ENCODE measurements around the gene WDR73. TPM values are rescaled to one million over a fixed set of nuclear protein-coding genes. Genes with fewer than 3 reads are reported as not detected.
A peak's percentile ranks its signal among the peaks of the same experiment; 100 is the strongest.

The WDR73 gene
- total RNA-seq, 2 donors from 2014 or later: 18.0 to 18.7 TPM

DNA sequence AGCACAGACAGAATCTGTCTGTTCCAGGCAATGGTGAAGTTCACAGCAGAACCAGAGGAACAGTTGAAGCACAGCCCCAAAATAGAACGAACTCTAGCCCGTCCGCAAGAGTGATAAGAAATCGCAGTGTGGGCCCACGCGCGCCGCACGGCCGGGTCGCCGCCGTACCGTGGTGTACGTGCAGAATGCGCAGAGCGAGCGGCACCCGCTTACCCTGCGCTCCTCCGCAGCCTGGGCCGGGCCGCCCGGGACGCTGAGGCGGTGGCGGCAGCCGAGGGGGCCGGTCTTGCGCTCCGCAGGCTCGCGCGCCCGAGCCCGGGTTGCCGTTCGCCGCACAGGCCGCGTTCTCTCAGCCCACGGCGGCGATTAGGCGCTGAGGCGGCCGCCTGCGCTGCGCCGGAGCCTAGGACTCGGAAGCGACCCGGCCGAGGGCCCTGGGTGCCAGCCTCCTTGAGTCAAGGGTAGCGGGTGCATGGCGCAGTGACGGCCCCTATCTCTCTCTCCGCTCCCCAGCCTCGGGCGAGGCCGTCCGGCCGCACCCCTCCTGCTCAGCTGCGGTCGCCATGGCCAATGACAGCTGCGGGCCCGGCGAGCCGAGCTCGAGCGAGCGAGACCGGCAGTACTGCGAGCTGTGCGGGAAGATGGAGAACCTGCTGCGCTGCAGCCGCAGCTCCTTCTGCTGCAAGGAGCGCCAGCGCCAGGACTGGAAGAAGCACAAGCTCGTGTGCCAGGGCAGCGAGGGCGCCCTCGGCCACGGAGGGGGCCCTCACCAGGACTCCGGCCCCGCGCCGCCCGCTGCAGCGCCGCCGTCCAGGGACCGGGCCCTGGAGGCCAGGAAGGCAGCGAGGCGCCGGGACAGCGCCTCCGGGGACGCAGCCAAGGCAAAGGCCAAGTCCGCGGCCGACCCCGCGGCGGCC, 20.5 kb downstream of the WDR73 start:
- intact Hi-C loops (cut with DNase I): no loop called here
- peak; percentile 91 for DNase-seq (ENCODE audit: low spot score)

DNA sequence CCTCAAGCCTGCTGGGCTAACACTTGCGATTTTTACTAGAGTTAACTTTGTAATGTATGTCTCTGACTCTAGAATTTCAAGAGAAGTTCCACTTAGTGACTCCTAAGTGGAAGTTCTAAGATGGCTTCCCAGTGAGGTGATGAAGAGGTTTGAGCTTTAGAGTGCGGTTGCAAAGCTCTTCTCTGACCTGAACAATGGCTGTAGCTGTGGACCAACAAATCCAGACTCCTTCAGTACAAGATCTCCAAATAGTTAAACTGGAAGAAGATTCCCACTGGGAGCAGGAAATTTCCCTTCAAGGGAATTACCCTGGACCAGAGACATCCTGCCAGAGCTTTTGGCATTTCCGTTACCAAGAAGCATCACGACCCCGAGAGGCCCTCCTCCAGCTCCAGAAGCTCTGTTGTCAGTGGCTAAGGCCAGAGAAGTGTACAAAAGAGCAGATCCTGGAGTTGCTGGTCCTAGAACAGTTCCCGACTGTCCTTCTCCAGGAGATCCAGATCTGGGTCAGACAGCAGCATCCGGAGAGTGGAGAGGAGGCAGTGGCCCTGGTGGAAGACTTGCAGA, 22.3 kb downstream of the WDR73 start:
- intact Hi-C loops (cut with DNase I): no loop called here
- peak; percentile 5 for DNase-seq (ENCODE audit: low spot score)

DNA sequence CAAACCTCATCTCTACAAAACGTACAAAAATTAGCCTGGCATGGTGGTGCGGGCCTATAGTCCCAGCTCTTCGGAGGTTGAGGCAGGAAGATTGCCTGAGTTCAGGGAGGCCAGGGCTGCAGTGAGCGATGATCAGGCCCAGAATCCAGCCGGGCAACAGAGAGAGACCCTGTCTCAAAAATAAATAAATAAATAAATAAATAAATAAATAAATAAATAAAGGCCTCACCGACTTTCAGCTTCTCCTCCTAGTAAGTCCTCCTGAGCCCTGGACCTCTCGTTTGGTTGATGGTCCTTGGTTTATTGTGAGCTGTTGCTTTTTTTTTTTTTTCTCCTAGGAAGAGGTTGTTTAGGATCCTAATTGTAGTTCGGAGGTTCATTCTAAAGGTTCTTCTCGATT, 25.1 kb downstream of the WDR73 start:
- peak; percentile 31 for DNase-seq (ENCODE audit: low spot score)
- intact Hi-C loops (cut with DNase I): no loop called here

DNA sequence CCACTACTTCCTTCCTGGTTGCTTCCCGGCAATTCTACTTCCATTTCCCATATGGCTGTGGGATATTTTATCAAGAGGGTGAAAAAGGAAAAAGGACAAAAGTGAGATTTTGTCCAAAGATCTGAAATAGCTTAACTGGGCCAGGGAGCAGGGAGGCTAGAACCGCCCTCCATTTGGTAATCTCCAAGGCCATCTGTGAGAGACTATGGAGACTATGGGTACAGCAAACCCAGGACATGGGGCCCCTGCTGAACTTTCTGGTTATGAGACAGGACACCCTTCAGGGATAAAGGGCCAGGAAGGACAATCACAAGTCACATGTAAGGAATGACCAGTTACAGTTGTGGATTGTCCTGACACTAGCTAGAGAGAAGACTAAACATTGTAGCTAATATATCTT, 29.0 kb downstream of the WDR73 start:
- intact Hi-C loops (cut with DNase I): no loop called here
- DNase-seq (ENCODE audit: low spot score): no peak

DNA sequence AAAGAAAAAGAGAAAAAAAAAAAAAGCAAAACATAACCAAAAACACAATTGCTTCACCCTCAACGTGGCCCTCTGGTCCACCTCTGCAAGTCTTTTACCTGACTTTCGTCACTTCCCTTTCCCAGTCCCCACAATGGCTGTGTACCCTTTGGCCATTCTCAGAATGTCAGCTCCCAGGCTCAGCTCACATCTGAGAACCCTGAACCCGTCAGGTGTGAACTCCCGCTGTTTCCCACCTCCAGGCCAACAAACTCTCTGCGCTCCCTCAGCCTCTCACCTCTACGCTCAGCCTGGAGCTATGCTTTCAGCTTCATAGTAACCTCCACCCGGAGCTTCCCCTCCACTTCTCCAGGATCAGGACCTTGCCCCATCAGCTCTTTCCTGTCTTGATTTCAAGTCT, 29.7 kb downstream of the WDR73 start:
- intact Hi-C loops (cut with DNase I): no loop called here

DNA sequence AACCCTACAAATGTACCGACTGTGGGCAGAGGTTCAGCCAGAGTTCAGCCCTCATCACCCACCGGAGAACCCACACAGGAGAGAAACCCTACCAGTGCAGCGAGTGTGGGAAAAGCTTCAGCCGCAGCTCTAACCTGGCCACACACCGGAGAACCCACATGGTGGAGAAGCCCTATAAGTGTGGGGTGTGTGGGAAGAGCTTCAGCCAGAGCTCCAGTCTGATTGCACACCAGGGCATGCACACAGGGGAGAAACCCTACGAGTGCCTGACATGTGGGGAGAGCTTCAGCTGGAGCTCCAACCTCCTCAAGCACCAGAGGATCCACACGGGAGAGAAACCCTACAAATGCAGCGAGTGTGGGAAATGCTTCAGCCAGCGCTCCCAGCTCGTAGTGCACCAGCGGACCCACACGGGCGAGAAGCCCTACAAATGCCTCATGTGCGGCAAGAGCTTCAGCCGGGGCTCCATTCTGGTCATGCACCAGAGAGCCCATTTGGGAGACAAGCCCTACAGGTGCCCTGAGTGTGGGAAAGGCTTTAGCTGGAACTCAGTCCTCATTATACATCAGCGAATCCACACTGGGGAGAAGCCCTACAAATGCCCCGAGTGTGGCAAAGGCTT, 32.6 kb downstream of the WDR73 start:
- peak; percentile 47 for DNase-seq (ENCODE audit: low spot score)

More for the DNA sequence above, 29.7 kb downstream of the WDR73 start:
- peak; percentile 37 for DNase-seq (ENCODE audit: low spot score)

DNA sequence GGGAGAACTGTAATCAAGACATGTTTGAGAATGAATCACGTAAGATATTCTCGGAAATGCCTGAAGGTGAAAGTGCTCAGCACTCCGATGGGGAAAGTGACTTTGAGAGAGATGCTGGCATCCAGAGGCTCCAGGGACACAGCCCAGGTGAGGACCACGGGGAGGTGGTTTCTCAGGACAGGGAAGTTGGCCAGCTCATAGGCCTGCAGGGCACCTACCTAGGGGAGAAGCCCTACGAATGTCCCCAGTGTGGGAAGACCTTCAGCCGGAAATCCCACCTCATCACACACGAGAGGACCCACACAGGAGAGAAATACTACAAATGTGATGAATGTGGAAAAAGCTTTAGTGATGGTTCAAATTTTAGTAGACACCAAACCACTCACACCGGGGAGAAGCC, 33.5 kb downstream of the WDR73 start:
- DNase-seq (ENCODE audit: low spot score): peak; percentile 18
- intact Hi-C loops (cut with DNase I): no loop called here

More for the DNA sequence above, 32.6 kb downstream of the WDR73 start:
- intact Hi-C loops (cut with DNase I): no loop called here

DNA sequence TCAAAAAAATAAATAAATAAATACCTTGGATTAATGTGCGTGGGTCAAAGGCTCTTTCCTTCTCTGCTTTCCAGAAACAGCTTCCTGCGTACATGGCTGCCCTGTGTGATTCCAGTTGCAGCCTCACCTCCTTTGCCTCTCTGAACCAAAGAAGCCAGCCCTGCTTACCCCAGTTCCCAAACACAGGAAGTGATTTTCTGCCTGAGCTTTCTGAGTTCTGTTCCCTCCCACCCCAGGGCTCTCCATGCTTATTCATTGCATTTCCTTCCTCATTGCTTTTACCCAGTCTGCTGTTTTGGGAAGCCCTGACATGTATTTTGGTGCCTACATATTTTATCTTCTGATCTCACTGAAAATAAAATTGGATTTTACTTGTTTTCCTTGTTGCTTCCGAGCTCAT, 37.8 kb downstream of the WDR73 start:
- intact Hi-C loops (cut with DNase I): no loop called here
- DNase-seq (ENCODE audit: low spot score): peak; percentile 11

DNA sequence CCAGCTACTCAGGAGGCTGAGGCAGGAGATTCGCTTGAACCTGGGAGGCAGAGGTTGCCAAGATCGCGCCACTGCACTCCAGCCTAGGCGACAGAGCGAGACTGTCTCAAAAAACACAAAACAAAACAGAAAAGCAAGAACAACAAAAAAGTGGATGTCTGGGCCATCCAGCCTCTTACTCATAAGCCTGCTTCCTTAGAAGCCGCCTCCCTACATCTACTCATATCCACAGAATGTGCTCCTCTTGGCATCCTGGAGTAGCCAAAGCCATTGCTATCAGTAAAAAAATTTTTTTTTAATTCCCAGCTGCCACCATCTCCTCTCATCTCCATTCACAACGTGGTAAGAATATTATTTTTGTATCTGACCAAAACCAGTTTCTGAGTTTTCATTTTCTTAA, 42.5 kb downstream of the WDR73 start:
- intact Hi-C loops (cut with DNase I): no loop called here
- no peak for DNase-seq (ENCODE audit: low spot score)

DNA sequence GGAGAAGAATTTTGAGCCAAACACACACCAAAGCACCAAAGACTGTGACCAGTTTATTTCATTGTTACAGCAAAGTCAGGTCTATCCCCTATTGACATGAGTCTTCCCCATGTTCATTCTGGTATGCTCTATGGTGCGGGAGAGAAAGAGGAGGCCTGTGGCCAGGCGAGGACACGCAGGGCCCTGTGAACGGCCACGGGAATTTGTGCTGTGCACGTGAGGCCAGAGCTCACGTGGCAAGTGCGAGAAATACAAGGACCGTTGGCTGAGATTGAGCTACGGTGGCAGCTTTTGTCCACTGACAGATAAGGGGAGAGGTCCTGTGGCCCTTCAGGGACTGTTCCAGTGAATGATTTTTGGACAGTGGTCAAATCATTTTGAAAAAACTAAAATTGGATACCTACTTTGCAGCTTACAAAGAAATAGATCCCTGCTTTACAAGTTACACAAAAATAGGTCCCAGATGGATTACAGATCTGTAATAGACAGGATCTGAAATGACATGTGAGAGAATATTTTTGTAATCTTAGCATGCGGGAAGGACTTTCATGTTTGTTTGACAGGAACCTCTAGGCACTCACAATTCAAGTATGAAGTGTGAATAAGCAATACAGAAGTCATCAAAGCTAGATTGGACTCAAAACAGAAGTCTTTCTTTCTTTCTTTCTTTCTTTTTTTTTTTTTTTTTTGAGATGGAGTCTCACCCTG, 44.1 kb downstream of the WDR73 start:
- peak; percentile 41 for DNase-seq (ENCODE audit: low spot score)
- intact Hi-C loops (cut with DNase I): loop anchor here (10.0 kb wide), 2 partner anchors 135 to 315 kb away; partner anchors contain the start of gene ZNF592 (in 1 of the 2)

DNA sequence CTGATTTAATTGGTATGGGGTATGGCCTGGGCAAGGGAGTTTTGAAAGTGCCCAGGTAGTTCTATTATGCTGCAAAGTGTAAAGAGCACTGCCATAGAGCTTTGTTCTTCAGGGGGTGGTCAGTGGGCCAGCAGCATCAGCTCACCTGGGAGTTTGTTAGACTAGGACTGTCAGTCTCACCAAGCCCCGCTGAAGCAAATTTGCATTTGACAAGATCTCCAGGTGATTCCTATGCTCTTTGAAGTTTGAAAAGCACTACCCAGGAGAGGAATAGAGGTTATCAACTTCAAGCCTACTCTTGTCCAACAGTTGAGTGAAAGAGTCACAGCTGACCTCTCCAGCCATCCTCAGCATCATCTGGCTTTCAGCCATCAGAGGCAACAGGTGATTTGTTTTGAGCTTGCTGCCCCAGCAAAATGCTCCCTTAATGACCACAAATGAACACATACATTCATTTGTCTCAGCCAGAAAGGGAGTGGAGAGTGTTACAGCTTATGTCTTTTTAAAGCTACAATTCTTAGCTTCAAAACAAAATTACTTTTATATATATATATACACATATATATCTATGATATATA, 45.3 kb downstream of the WDR73 start:
- peak; percentile 3 for DNase-seq (ENCODE audit: low spot score)
- intact Hi-C loops (cut with DNase I): loop anchor here (10.0 kb wide), 2 partner anchors 136 to 316 kb away; partner anchors contain the start of gene ZNF592 (in 1 of the 2)

DNA sequence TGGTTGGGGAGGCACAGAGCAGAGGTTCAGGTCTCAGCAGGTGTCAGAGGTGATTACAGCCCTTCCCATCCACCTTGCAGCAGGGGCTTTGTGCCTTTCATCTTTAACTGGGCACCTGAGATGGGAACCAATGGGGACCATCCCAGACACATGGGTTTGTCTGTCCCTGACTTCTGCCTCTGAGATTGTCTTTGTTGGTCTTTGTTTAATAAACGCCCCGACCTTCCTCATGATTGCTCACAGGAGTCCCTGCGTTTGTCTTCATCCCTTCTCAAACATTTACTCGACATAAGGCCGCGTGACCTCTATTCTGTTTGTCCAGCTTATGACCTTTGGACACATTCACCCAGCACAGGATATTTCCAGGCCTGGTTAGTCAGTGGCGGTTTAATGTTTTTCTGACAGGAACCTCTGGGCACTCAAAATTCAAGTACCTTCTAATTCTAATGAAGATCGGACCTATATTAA, 47.4 kb downstream of the WDR73 start:
- intact Hi-C loops (cut with DNase I): loop anchor here (10.0 kb wide), 2 partner anchors 138 to 318 kb away; partner anchors contain the start of gene ZNF592 (in 1 of the 2)
- peak; percentile 5 for DNase-seq (ENCODE audit: low spot score)

DNA sequence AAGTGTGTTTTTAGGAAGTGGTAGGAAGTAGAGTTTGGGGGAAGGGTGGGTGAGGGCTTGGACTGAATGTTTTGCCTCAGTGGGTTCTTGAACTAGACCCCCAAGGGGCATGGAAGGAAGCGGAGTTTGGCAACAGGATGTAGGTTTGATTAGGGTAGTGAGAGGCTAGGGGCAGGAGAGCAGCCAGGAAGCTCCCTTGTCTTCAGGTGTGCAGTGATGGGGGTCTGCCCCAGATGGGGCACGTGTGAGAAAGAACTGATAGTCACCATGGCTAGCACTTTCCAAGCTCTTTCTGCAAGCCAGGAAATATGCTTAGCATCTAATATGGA, 48.6 kb downstream of the WDR73 start:
- DNase-seq (ENCODE audit: low spot score): no peak
- intact Hi-C loops (cut with DNase I): loop anchor here (10.0 kb wide), 2 partner anchors 139 to 319 kb away; partner anchors contain the start of gene ZNF592 (in 1 of the 2)

DNA sequence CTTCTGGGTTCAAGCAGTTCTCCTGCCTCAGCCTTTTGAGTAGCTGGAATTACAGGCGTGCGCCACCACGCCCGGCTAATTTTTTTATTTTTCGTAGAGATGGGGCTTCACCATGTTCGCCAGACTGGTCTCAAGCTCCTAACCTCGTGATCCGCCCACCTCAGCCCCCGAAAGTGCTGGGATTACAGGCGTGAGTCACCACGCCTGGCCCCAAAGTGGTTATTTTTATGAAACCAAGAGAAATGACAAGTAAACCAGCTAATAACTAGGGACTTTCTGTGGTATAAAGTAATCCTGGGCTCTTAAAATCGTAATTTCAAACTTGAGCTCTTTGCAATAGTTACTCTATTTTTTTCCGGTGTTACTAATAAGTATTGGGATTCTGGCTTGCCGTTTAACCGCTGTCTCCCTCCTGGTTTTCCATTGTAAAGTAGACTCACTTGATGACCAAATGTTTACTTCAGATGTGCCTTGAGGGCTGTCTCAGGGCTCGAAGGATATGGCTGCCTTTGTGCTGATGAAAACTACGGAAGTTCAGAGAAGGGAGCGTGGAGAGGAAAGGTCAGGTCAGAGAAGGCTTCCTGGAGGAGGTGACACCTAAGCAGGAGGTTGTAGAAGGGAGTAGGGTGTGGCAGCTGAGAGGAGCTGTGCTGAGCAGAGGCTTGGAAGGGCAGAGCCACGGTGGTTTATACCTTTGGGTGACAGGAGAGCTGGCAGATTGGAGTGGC, 49.1 kb downstream of the WDR73 start:
- intact Hi-C loops (cut with DNase I): loop anchor here (10.0 kb wide), 2 partner anchors 140 to 320 kb away; partner anchors contain the start of gene ZNF592 (in 1 of the 2)
- DNase-seq (ENCODE audit: low spot score): peak; percentile 32

DNA sequence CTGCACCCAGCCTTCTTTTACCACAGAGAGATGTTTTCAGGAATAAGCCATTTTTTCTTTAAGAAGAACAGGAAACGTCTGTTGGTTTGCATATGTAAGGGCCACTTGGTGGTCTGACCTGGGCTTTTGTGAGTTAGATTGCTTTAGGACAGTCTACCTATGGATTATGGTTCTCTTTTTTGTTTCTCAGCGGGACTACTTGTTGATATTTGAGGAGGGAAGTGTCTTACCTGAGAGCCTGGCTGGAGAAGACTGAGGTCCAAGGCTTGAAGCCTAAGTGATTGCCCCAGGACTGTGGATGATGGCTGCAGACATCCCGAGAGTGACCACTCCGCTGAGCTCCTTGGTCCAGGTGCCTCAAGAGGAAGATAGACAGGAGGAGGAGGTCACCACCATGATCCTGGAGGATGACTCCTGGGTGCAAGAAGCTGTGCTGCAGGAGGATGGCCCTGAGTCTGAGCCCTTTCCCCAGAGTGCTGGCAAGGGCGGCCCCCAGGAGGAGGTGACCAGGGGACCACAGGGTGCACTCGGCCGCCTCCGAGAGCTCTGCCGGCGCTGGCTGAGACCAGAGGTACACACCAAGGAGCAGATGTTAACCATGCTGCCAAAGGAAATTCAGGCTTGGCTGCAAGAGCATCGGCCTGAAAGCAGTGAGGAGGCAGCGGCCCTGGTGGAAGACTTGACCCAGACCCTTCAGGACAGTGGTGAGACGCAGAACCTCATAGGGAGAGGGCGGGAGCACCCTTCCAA, 50.3 kb downstream of the WDR73 start:
- peak; percentile 60 for DNase-seq (ENCODE audit: low spot score)
- intact Hi-C loops (cut with DNase I): loop anchor here (10.0 kb wide), 2 partner anchors 141 to 321 kb away; partner anchors contain the start of gene ZNF592 (in 1 of the 2)

DNA sequence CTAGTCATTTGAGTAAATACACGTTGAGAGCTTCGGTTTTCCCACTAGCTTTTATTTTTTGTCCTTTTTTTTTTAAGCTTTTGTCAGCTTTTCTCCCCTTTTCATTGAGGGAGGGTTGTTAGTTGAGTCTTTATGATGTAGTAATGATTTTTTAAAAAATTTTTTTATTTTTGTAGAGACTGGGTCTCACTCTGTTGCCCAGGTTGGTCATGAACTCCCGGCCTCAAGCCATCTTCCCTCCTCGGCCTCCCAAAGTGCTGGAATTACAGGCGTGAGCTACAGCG, 52.6 kb downstream of the WDR73 start:
- DNase-seq (ENCODE audit: low spot score): peak; percentile 8
- intact Hi-C loops (cut with DNase I): loop anchor here (10.0 kb wide), 2 partner anchors 143 to 323 kb away; partner anchors contain the start of gene ZNF592 (in 1 of the 2)
